SK-N-MC (cell line): Measurements from ENCODE around the gene SSX2IP.
A peak's percentile ranks its signal among the peaks of the same experiment; 100 is the strongest.

Source experiments
- DNase-seq: peaks from one replicate; pipeline ENCODE4 v3.0.0-alpha.2; 2011; ENCODE audit warnings: low read depth, low spot score
- H3K27ac ChIP-seq: fragments of 200-600 bp; sonication (generic); 2 replicates; pipeline ENCODE4 v1.5.1; 2016; ENCODE audit warnings: mixed run types
- H3K36me3 ChIP-seq: fragments of 200-600 bp; sonication (generic); 2 replicates; pipeline ENCODE4 v1.6.1; 2017; ENCODE audit warnings: antibody characterized with exemption, low read length, mixed read lengths; ENCODE audit not compliant: insufficient read depth
- H3K4me3 ChIP-seq: fragments of 200-600 bp; sonication (generic); 2 replicates; pipeline ENCODE4 v1.5.1; 2016
- H3K9ac ChIP-seq: fragments of 200-600 bp; sonication (generic); 2 replicates; pipeline ENCODE4 v1.8.0; 2017; ENCODE audit warnings: mixed run types, mixed read lengths; ENCODE audit not compliant: insufficient read length
- H3K9me3 ChIP-seq: fragments of 200-600 bp; sonication (generic); 2 replicates; pipeline ENCODE4 v1.6.1; 2017; ENCODE audit warnings: low read depth, mild to moderate bottlenecking, antibody characterized with exemption, low read length, moderate library complexity, mixed read lengths
- EZH2 ChIP-seq: fragments of 200-600 bp; sonication (generic); IDR thresholded peaks from one replicate; pipeline ENCODE4 v1.6.1; 2017; ENCODE audit warnings: antibody characterized with exemption
- FOXP2 ChIP-seq: optimal IDR thresholded peaks from 2 replicates; pipeline ENCODE3; 2011; ENCODE audit warnings: mild to moderate bottlenecking, moderate library complexity; ENCODE audit not compliant: insufficient read depth; ENCODE audit errors: extremely low read length, control extremely low read depth
- POLR2AphosphoS5 ChIP-seq: IDR thresholded peaks from 2 replicates; pipeline ENCODE4 v1.6.1; 2012; ENCODE audit warnings: mild to moderate bottlenecking, low read depth, low read length, borderline replicate concordance

Gene SSX2IP

DNA sequence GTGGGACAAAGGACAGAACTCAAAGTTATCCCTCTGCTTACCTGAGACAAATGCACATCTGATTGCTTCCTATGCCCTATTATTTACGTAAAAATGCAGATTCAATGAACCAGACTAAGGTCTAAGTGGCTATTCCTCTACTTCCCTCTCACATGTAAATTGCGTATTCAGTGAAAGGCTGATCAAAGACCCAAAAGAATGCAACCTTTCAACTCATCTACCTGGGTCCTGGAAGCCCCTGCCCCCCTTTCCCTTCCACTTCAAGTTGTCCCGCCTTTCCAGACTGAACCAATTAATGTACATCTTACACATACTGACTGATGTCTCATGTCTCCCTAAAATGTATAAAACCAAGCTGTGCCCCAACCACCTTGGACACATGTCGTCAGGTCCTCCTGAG, 14.6 kb downstream of the SSX2IP start:
- DNase-seq: no peak
- Histone ChIP-seq H3K27ac (no peak overlapping the region), H3K9me3 (no peaks in the 10 kb centered on the region), H3K36me3 (no peaks in the 10 kb centered on the region; the same call in 1 of the 2 replicates), H3K9ac (no peak overlapping the region), H3K4me3 (no peak overlapping the region)
- TF ChIP-seq EZH2 (no peak), POLR2AphosphoS5 (no peak), FOXP2 (no peak)

DNA sequence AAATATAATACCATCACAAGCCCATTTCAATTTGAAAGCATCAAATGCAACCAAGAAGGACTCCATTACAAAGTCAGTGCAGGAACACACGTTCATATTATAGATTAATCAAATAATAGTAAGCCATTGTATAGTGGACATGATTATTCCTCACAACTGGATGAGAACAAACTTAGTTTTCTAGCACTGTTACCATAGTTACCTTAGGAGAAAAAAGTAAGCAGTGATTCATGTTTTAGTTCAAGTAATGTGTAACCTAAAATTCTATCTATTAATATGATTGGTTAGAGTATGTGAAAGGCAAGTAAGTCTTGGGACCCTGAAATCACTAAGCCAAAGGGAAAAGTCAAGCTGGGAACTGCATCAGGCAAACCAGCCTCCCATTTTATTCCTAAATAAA, 15.2 kb downstream of the SSX2IP start:
- H3K36me3 ChIP-seq: no peaks in the 10 kb centered on the region; the same call in 1 of the 2 replicates
- H3K9ac ChIP-seq: no peak overlapping the region
- no peaks in the 10 kb centered on the region for H3K9me3 ChIP-seq
- no peak overlapping the region for H3K27ac ChIP-seq
- DNase-seq: no peak
- no peak for TF ChIP-seq FOXP2
- TF ChIP-seq POLR2AphosphoS5: no peak
- no peak for TF ChIP-seq EZH2
- H3K4me3 ChIP-seq: no peak overlapping the region

GRCh38 chr1:84674705-84675104, 15.6 kb downstream of the SSX2IP start:
- peaks cover 2% of the 10 kb centered on the region; the same call in 1 of the 2 replicates for H3K36me3 ChIP-seq
- no peak overlapping the region for H3K4me3 ChIP-seq
- H3K9me3 ChIP-seq: no peaks in the 10 kb centered on the region
- H3K27ac ChIP-seq: no peak overlapping the region
- TF ChIP-seq FOXP2: no peak
- no peak for TF ChIP-seq EZH2
- no peak for TF ChIP-seq POLR2AphosphoS5
- no peak for DNase-seq
- H3K9ac ChIP-seq: no peak overlapping the region

- no peak for TF ChIP-seq POLR2AphosphoS5
- TF ChIP-seq EZH2: no peak
- no peak for TF ChIP-seq FOXP2
- no peak overlapping the region for H3K9ac ChIP-seq
- peaks cover 8% of the 10 kb centered on the region for H3K36me3 ChIP-seq
- DNase-seq: no peak
- no peak overlapping the region for H3K27ac ChIP-seq
- no peaks in the 10 kb centered on the region for H3K9me3 ChIP-seq
- no peak overlapping the region for H3K4me3 ChIP-seq
Measured at GRCh38 chr1:84674021-84674420, 16.2 kb downstream of the SSX2IP start.

GRCh38 chr1:84672080-84672854, 18.0 kb downstream of the SSX2IP start:
- H3K36me3 ChIP-seq: peaks cover 8% of the 10 kb centered on the region
- TF ChIP-seq FOXP2: no peak
- no peak for TF ChIP-seq EZH2
- TF ChIP-seq POLR2AphosphoS5: no peak
- H3K9me3 ChIP-seq: no peaks in the 10 kb centered on the region
- no peak overlapping the region for H3K4me3 ChIP-seq
- H3K27ac ChIP-seq: no peak overlapping the region
- H3K9ac ChIP-seq: no peak overlapping the region
- DNase-seq: no peak

GRCh38 chr1:84669831-84670230, 20.4 kb downstream of the SSX2IP start:
- TF ChIP-seq POLR2AphosphoS5 (no peak), FOXP2 (no peak), EZH2 (no peak)
- Histone ChIP-seq H3K9ac (no peak overlapping the region), H3K27ac (peak overlapping the region; percentile 21; the same call in 1 of the 2 replicates), H3K9me3 (no peaks in the 10 kb centered on the region), H3K4me3 (no peak overlapping the region), H3K36me3 (peaks cover 8% of the 10 kb centered on the region; the same call in 1 of the 2 replicates)
- DNase-seq: peak; percentile 22

DNA sequence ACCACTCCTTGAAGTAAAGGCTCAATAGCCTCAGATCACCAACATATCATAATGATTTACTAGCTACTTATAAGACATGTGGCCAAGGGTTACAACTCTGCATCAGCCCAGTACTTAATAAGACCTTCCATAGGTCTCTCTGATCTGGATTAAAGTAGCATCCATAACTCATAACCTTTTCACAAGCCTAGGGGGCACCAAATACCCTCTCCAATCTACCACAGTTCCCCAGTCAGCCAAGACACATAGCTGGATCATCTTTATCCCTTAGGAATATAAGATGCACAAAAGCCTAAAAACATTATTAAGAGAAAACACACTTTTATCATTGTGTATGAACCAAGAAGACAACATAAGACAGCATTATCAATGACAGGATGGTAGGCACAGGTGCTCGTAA, 22.1 kb downstream of the SSX2IP start:
- TF ChIP-seq FOXP2 (no peak), EZH2 (no peak), POLR2AphosphoS5 (no peak)
- peaks cover 8% of the 10 kb centered on the region; the same call in 1 of the 2 replicates for H3K36me3 ChIP-seq
- H3K4me3 ChIP-seq: no peak overlapping the region
- H3K9ac ChIP-seq: no peak overlapping the region
- DNase-seq: no peak
- H3K27ac ChIP-seq: no peak overlapping the region
- H3K9me3 ChIP-seq: no peaks in the 10 kb centered on the region

- no peak for DNase-seq
- Histone ChIP-seq H3K9ac (no peak overlapping the region), H3K9me3 (no peaks in the 10 kb centered on the region), H3K27ac (no peak overlapping the region), H3K4me3 (no peak overlapping the region), H3K36me3 (peaks cover 8% of the 10 kb centered on the region; the same call in 1 of the 2 replicates)
- TF ChIP-seq FOXP2: no peak
- TF ChIP-seq EZH2: no peak
- TF ChIP-seq POLR2AphosphoS5: no peak
Measured at GRCh38 chr1:84665703-84666317, 24.5 kb downstream of the SSX2IP start.

- H3K4me3 ChIP-seq: no peak overlapping the region
- no peak overlapping the region for H3K9ac ChIP-seq
- peaks cover 41% of the 10 kb centered on the region for H3K36me3 ChIP-seq
- no peak overlapping the region for H3K27ac ChIP-seq
- TF ChIP-seq EZH2 (no peak), POLR2AphosphoS5 (no peak), FOXP2 (no peak)
- H3K9me3 ChIP-seq: no peaks in the 10 kb centered on the region
- DNase-seq: no peak
Measured at GRCh38 chr1:84653130-84653677, 37.1 kb downstream of the SSX2IP start.
